Kidney epithelial cell (primary cell): ENCODE data around the gene CD58. TPM values are rescaled to one million over a fixed set of nuclear protein-coding genes. Genes with fewer than 3 reads are reported as not detected.

Experiments
- DNase-seq: peaks from one replicate; pipeline ENCODE4 v3.0.0-alpha.2; 2010; ENCODE audit warnings: low read depth
- H3K27me3 ChIP-seq: 2 replicates; pipeline ENCODE4 v1.6.0; 2011; ENCODE audit warnings: low read length; ENCODE audit not compliant: control insufficient read depth, insufficient read depth
- H3K36me3 ChIP-seq: 2 replicates; pipeline ENCODE4 v1.5.1; 2011; ENCODE audit warnings: low read length; ENCODE audit not compliant: control insufficient read depth, insufficient read depth
- H3K4me3 ChIP-seq: 2 replicates; pipeline ENCODE4 v1.5.1; 2011; ENCODE audit warnings: low read depth, mild to moderate bottlenecking, control low read depth, low read length
- total RNA-seq: library from RNA; depleted of rRNA; stranded (reverse); fragments of >200 nt; gene quantifications from 2 replicates; pipeline ENCODE4 v1.2.3, GENCODE V29; 2015
- TF ChIP-seq, protein P1 (sequence below): IDR thresholded peaks from 2 replicates; pipeline ENCODE4 v1.5.1; 2011; ENCODE audit warnings: mild to moderate bottlenecking, moderate library complexity, low read length, control low read depth, inconsistent platforms; ENCODE audit not compliant: insufficient read depth, poor library complexity, severe bottlenecking

The CD58 gene
- total RNA-seq, 1 donor from 2014 or later, result 25.4 TPM

DNA sequence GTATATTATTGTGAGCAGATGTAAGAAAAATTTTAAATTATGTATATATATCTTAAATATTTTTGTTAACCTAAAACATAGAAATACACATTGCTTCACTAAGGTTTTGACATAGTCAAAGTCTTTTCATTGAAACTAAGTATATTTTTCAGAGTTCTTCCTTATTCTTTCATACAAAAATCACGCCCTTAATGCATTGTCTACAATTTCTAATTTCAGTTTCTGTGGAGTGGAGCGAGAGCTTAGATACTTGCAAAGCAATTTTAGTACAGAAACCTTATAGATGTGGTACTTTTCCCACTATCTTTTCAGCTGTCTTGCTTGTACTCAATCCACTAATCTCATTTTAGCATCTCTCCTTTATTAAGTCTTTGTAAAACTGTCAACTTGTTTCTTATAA is 63.2 kb downstream of the CD58 start:
- H3K27me3 ChIP-seq, result no peaks in the 10 kb centered on the region
- H3K4me3 ChIP-seq, result no peak overlapping the region
- no peak for DNase-seq
- TF ChIP-seq, protein P1, sequence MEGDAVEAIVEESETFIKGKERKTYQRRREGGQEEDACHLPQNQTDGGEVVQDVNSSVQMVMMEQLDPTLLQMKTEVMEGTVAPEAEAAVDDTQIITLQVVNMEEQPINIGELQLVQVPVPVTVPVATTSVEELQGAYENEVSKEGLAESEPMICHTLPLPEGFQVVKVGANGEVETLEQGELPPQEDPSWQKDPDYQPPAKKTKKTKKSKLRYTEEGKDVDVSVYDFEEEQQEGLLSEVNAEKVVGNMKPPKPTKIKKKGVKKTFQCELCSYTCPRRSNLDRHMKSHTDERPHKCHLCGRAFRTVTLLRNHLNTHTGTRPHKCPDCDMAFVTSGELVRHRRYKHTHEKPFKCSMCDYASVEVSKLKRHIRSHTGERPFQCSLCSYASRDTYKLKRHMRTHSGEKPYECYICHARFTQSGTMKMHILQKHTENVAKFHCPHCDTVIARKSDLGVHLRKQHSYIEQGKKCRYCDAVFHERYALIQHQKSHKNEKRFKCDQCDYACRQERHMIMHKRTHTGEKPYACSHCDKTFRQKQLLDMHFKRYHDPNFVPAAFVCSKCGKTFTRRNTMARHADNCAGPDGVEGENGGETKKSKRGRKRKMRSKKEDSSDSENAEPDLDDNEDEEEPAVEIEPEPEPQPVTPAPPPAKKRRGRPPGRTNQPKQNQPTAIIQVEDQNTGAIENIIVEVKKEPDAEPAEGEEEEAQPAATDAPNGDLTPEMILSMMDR, result no peak
- H3K36me3 ChIP-seq, result no peaks in the 10 kb centered on the region

DNA sequence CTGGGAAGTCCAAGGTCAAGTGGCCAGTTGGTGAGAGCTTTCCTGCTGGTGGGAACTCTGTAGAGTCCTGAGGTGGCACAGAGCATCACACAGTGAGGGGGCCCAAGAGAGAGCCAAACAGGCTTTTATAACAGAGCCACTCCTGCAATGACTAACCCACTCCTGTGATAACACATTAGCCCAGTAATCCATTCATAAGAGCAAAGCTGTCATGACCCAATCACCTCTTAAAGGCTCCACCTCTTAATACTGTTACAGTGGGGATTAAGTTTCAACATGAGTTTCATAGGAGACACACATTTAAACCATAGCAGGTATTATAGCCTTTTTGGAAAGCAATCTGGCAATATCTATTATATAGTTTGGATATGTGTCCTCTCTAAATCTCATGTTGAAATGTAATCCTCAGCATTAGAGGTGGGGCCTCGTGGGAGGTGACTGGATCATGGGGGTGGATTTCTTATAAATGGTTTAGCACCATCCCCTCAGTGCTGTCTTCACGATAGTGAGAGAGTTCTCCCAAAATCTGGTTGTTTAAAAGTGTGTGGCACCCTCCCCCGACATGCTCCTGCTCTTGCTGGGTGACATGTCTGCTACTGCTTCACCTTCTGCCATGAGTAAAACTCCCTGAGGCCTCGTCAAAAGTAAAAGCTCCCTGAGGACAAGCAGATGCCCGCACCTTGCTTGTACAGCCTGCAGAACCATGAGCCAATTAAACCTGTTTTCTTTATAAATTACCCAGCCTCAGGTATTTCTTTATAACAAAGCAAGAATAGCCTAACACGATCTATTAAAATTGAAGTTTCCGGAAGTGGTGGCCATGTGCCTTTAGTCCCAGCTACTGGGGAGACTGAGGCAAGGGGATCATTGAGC is 64.5 kb downstream of the CD58 start:
- H3K4me3 ChIP-seq, result no peak overlapping the region
- no peaks in the 10 kb centered on the region for H3K36me3 ChIP-seq
- no peak for DNase-seq
- TF ChIP-seq, protein P1, result no peak
- no peaks in the 10 kb centered on the region for H3K27me3 ChIP-seq

DNA sequence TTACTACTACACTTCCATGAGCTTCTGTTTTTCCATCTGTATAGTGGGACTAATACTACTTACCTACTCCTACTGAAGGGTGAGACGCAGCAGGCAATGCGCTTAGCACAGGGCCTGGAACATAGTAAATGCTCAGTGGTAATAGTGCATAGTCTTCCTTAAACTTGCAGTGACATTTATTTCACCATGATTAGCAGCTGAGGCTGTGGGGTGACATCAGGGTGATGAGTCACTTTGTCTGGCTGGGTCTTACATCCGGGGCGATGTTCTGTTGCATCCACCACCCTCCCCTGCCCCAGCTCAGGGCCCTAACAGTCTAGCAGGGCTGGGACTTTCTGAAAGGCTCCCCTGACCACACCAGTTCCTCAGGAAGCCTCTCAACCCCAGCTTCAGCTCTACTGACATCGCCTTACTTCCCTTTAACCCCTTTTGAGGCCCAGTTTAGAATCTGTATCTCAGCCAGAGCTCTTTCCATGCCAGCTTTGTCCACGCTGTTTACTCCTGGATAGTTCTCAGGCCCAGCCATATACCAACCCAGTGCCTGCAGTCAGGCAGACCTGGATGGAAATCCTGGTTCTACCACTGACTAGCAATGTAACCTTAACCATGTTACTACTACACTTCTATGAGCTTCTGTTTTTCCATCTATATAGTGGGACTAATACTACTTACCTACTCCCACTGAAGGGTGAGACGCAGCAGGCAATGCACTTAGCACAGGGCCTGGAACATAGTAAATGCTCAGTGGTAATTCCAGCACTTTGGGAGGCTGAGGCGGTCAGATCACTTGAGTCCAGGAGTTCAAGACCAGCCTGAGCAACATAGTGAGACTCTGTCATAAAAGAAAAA is 66.3 kb downstream of the CD58 start:
- TF ChIP-seq, protein P1, result no peak
- H3K36me3 ChIP-seq, result no peaks in the 10 kb centered on the region
- no peak for DNase-seq
- no peak overlapping the region for H3K4me3 ChIP-seq
- no peaks in the 10 kb centered on the region for H3K27me3 ChIP-seq

DNA sequence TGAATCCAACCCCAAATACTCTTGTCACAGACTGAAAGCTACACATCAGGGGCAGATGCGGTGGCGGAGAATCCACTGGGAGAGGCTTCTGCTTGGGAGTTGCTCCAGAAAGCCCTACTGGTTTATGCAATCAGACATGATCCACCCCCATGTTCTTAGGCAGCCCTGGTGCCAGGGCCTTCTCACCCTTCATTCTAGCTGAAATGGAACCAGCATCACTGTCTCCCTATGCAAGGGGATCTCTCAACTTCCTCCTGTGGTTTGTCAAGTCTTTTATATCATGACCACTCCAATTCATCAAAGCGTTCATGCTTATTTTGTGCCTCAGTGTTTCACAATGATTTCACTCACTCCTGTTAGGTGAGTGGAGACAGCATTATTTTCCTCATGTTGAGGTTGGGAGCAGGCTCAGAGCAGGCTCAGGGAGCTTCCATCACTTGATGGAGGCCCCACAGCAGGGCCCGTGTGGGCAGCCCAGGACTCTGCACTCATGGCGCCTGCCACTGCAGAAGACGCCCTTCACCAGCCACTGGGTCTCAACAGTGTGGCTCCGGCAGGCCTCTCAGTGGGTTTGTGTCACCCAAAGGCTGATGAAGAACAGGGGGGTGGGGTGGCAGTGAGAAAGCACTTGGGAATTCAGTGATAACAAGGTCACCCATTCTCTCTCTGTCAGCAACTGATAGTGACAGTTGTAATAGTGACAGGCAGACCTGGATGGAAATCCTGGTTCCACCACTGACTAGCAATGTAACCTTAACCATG is 67.1 kb downstream of the CD58 start:
- Histone ChIP-seq H3K27me3 (no peaks in the 10 kb centered on the region), H3K36me3 (no peaks in the 10 kb centered on the region), H3K4me3 (no peak overlapping the region)
- no peak for DNase-seq
- TF ChIP-seq, protein P1, result no peak

DNA sequence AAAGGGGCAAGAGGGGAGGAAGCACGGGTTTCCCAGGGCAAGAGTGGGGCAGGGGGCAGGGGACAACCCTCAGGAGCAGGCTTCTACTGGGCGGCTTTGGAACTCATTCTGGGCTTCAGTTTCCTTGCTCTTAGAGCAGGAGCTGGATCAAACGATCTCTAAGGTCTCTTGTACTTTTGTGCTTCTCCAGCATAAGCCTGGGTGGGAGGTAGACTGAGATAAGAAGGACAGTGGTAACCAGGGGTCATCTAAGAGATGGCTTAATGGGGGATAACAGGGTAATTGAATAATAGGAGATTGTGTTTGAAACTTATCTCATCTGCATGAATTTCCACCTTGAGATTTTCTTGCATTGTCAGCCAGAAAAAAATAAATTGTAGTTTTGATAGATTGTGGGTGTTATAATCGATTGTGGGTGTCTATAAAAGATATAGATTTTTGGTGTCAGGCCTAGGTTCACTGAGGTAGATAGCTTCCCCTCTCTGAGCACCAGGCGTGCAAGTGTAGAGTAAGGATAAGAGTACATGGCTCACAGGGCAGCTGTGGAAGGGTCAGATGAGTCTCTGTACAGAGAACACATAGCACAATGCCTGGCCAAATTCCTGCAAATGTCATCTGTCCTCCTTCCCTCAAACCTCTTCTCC is 68.0 kb downstream of the CD58 start:
- TF ChIP-seq, protein P1, result no peak
- Histone ChIP-seq H3K27me3 (no peaks in the 10 kb centered on the region), H3K36me3 (no peaks in the 10 kb centered on the region), H3K4me3 (no peak overlapping the region)
- no peak for DNase-seq
